ENCODE results near the gene TSPAN9.

DNA sequence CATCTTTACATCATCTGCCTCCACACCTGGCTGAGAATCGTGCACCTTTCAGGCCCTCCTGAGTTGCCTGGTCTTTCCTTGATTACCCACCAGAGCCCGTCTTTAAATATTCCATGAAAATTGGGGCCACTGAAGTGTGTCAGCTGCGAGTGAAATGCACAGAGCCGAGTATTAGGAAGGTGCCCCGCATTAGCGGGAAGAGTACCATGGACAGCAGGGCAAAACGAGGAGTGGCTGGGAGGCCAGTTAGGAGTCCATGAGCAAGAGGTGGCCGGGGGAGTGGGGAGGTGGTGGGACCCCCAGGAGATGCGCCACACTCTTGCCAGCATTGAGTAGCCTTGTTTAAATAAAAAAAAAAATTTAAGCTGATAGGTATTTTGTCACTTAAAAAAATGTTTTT is 99.6 kb downstream of the TSPAN9 start:
- TF ChIP-seq GATA3 (IDR thresholded peaks at IDR 0.05; ENCODE audit: low read depth, low read length) (no peak), GATA2 (IDR thresholded peaks at IDR 0.05; ENCODE audit: low read depth, low read length) (no peak)

Data from SH-SY5Y (cell line).